ENCODE measurements around the gene MAB21L2. TPM values are rescaled to one million over a fixed set of nuclear protein-coding genes. Genes with fewer than 3 reads are reported as not detected.

The MAB21L2 gene
- total RNA-seq, 4 donors from 2014 or later, result 3.2 to 20.4 (median 7.3) TPM

GRCh38 chr4:150599547-150599946, 17.6 kb downstream of the MAB21L2 start:
- Histone ChIP-seq H3K4me3 (replicated peaks in 1 of 3) (no peak overlapping the region), H3K4me1 (no peaks in the 10 kb centered on the region), H3K27ac (no peak overlapping the region), H3K9me3 (no peaks in the 10 kb centered on the region), H3K36me3 (no peaks in the 10 kb centered on the region), H3K27me3 (no peaks in the 10 kb centered on the region)
- no peak for DNase-seq
- WGBS, 2 donors, result 93 to 97% methylated on average over 1 of the region's 1 CpG
- intact Hi-C loops (cut with DNase I), result no loop called here
- TF ChIP-seq POLR2A (IDR thresholded peaks at IDR 0.05) (no peak), CTCF (IDR thresholded peaks at IDR 0.05) (no peak)

- 93% methylated on average over 5 of the region's 5 CpGs for WGBS, 2 donors
- Histone ChIP-seq H3K27me3 (no peaks in the 10 kb centered on the region), H3K4me1 (no peaks in the 10 kb centered on the region), H3K36me3 (no peaks in the 10 kb centered on the region), H3K27ac (no peak overlapping the region), H3K4me3 (replicated peaks in 1 of 3) (no peak overlapping the region), H3K9me3 (no peaks in the 10 kb centered on the region)
- intact Hi-C loops (cut with DNase I), result no loop called here
- no peak for TF ChIP-seq POLR2A (IDR thresholded peaks at IDR 0.05)
- no peak for TF ChIP-seq CTCF (IDR thresholded peaks at IDR 0.05)
- DNase-seq, result no peak
Measured at GRCh38 chr4:150600812-150601445, 19.0 kb downstream of the MAB21L2 start.

- H3K9me3 ChIP-seq, result no peaks in the 10 kb centered on the region
- intact Hi-C loops (cut with DNase I), result no loop called here
- H3K4me3 ChIP-seq (replicated peaks in 1 of 3), result no peak overlapping the region
- no peak for DNase-seq
- TF ChIP-seq CTCF (IDR thresholded peaks at IDR 0.05) (no peak), POLR2A (IDR thresholded peaks at IDR 0.05) (no peak)
- H3K36me3 ChIP-seq, result no peaks in the 10 kb centered on the region
- no peaks in the 10 kb centered on the region for H3K27me3 ChIP-seq
- 91 to 92% methylated on average over 3 of the region's 3 CpGs for WGBS, 2 donors
- H3K27ac ChIP-seq, result no peak overlapping the region
- H3K4me1 ChIP-seq, result no peaks in the 10 kb centered on the region
Measured at GRCh38 chr4:150609131-150609530, 27.2 kb downstream of the MAB21L2 start.

- no peaks in the 10 kb centered on the region for H3K36me3 ChIP-seq
- H3K4me3 ChIP-seq (replicated peaks in 1 of 3), result no peak overlapping the region
- WGBS, 2 donors, result 51 to 66% methylated on average over 1 of the region's 1 CpG
- DNase-seq, result no peak
- H3K27ac ChIP-seq, result no peak overlapping the region
- TF ChIP-seq CTCF (IDR thresholded peaks at IDR 0.05), result no peak
- no peak for TF ChIP-seq POLR2A (IDR thresholded peaks at IDR 0.05)
- H3K4me1 ChIP-seq, result no peaks in the 10 kb centered on the region
- no peaks in the 10 kb centered on the region for H3K27me3 ChIP-seq
- H3K9me3 ChIP-seq, result no peaks in the 10 kb centered on the region
- intact Hi-C loops (cut with DNase I), result no loop called here
Measured at GRCh38 chr4:150619042-150619441, 37.1 kb downstream of the MAB21L2 start.

GRCh38 chr4:150624055-150624454, 42.1 kb downstream of the MAB21L2 start:
- H3K27ac ChIP-seq, result no peak overlapping the region
- no peaks in the 10 kb centered on the region for H3K9me3 ChIP-seq
- H3K4me1 ChIP-seq, result no peaks in the 10 kb centered on the region
- H3K4me3 ChIP-seq (replicated peaks in 1 of 3), result no peak overlapping the region
- no peaks in the 10 kb centered on the region for H3K27me3 ChIP-seq
- TF ChIP-seq POLR2A (IDR thresholded peaks at IDR 0.05), result no peak
- TF ChIP-seq CTCF (IDR thresholded peaks at IDR 0.05), result no peak
- DNase-seq, result no peak
- no peaks in the 10 kb centered on the region for H3K36me3 ChIP-seq
- WGBS, 2 donors, result 97 to 99% methylated on average over 1 of the region's 1 CpG
- intact Hi-C loops (cut with DNase I), result no loop called here
